IMR-90 (cell line): ENCODE results near the gene ACTG2. TPM values are rescaled to one million over a fixed set of nuclear protein-coding genes. Genes with fewer than 3 reads are reported as not detected.

Source experiments
- ATAC-seq: fragments of 200-7000 bp; cut with Tn5 transposase; 2 replicates; pipeline ENCODE4 v1.9.1; 2020; ENCODE audit warnings: low read depth, mild to moderate bottlenecking, moderate library complexity
- BruUV-seq: library from RNA; stranded (reverse); fragments of 400-500 nt; replicated peaks from 2 replicates; lab custom pipeline; 2021; lab: Mats Ljungman, UMichigan
- CTCF ChIA-PET: fragments of 300-600 bp; formaldehyde crosslinking; extraction: SDS; loops from one replicate; lab custom pipeline; 2021; ENCODE audit warnings: antibody characterized with exemption; lab: Yijun Ruan, JAX
- POLR2A ChIA-PET: fragments of 300-600 bp; sonication (Branson Sonifier 250); formaldehyde crosslinking; loops from one replicate; lab custom pipeline; 2022; ENCODE audit warnings: antibody characterized with exemption; ENCODE audit not compliant: unreplicated experiment; lab: Charles Lee
- DNase-seq: peaks from one replicate; pipeline ENCODE4 v3.0.0; 2013
- H2AFZ ChIP-seq: replicated peaks from 2 replicates; pipeline ENCODE3; 2013; ENCODE audit warnings: low read length, mild to moderate bottlenecking; ENCODE audit not compliant: poor library complexity
- H2AK5ac ChIP-seq: 2 replicates; pipeline ENCODE4 v1.6.1; 2013; ENCODE audit warnings: low read depth, low read length, inconsistent platforms
- H2AK9ac ChIP-seq: replicated peaks from 2 replicates; pipeline ENCODE3; 2013; ENCODE audit warnings: mild to moderate bottlenecking, low read depth, low read length, moderate library complexity; ENCODE audit not compliant: poor library complexity
- H2BK120ac ChIP-seq: 2 replicates; pipeline ENCODE4 v1.6.1; 2013; ENCODE audit warnings: low read depth, low read length, inconsistent platforms
- H2BK15ac ChIP-seq: 3 replicates; pipeline ENCODE4 v1.6.1; 2013; ENCODE audit warnings: low read depth, low read length, inconsistent platforms
- H2BK20ac ChIP-seq: 2 replicates; pipeline ENCODE4 v1.6.1; 2013; ENCODE audit warnings: low read depth, mild to moderate bottlenecking, inconsistent platforms, low read length, moderate library complexity
- H2BK5ac ChIP-seq: 2 replicates; pipeline ENCODE4 v1.6.1; 2013; ENCODE audit warnings: mild to moderate bottlenecking, low read depth, low read length, inconsistent platforms; ENCODE audit not compliant: poor library complexity, severe bottlenecking
- H3K14ac ChIP-seq: replicated peaks from 2 replicates; pipeline ENCODE4 v1.6.1; 2013; ENCODE audit warnings: low read depth, low read length, inconsistent platforms
- H3K18ac ChIP-seq: 2 replicates; pipeline ENCODE4 v1.6.1; 2013; ENCODE audit warnings: low read depth, low read length, control low read depth
- H3K23ac ChIP-seq: 2 replicates; pipeline ENCODE4 v1.6.1; 2013; ENCODE audit warnings: low read depth, low read length, inconsistent platforms
- H3K27ac ChIP-seq: 2 replicates; pipeline ENCODE4 v1.5.1; 2013; ENCODE audit warnings: mild to moderate bottlenecking, control low read depth, low read length; ENCODE audit not compliant: insufficient read depth
- H3K27me3 ChIP-seq: 2 replicates; pipeline ENCODE4 v1.6.1; 2013; ENCODE audit warnings: low read length; ENCODE audit not compliant: control insufficient read depth, insufficient read depth
- H3K36me3 ChIP-seq: 2 replicates; pipeline ENCODE4 v1.6.1; 2013; ENCODE audit warnings: low read length, mixed read lengths; ENCODE audit not compliant: control insufficient read depth, insufficient read depth
- H3K4ac ChIP-seq: 2 replicates; pipeline ENCODE4 v1.6.1; 2013; ENCODE audit warnings: low read depth, low read length, inconsistent platforms
- H3K4me1 ChIP-seq: 2 replicates; pipeline ENCODE4 v1.6.1; 2013; ENCODE audit warnings: low read length, mixed read lengths; ENCODE audit not compliant: control insufficient read depth, insufficient read depth
- H3K4me2 ChIP-seq: 2 replicates; pipeline ENCODE4 v1.6.1; 2013; ENCODE audit warnings: low read depth, mild to moderate bottlenecking, control low read depth, low read length, moderate library complexity
- H3K4me3 ChIP-seq: 2 replicates; pipeline ENCODE4 v1.5.1; 2013; ENCODE audit warnings: low read depth, mild to moderate bottlenecking, control low read depth, low read length, moderate library complexity; ENCODE audit not compliant: insufficient read depth
- H3K56ac ChIP-seq: 2 replicates; pipeline ENCODE4 v1.6.1; 2013; ENCODE audit warnings: low read length, inconsistent platforms; ENCODE audit not compliant: insufficient read depth; ENCODE audit errors: extremely low read depth
- H3K79me1 ChIP-seq, 2 experiments: 2 replicates each; pipeline ENCODE4 v1.6.1; 2013; ENCODE audit warnings: low read length in 2 of 2, inconsistent platforms in 1 of 2, low read depth in 1 of 2
- H3K9ac ChIP-seq: 2 replicates; pipeline ENCODE4 v1.6.1; 2013; ENCODE audit warnings: low read depth, low read length, control low read depth
- H3K9me1 ChIP-seq: 2 replicates; pipeline ENCODE4 v1.6.1; 2013; ENCODE audit warnings: low read length, inconsistent platforms; ENCODE audit not compliant: insufficient read depth
- H3K9me3 ChIP-seq: 2 replicates; pipeline ENCODE4 v1.6.1; 2013; ENCODE audit warnings: low read length; ENCODE audit not compliant: control insufficient read depth, insufficient read depth
- H4K20me1 ChIP-seq: 2 replicates; pipeline ENCODE4 v1.6.1; 2013; ENCODE audit warnings: low read length, inconsistent platforms; ENCODE audit not compliant: insufficient read depth
- H4K5ac ChIP-seq: 2 replicates; pipeline ENCODE4 v1.6.1; 2013; ENCODE audit warnings: mild to moderate bottlenecking, low read depth, low read length, control low read depth
- H4K8ac ChIP-seq, 2 experiments: 2 replicates each; pipeline ENCODE4 v1.6.1; 2013; ENCODE audit warnings: low read depth in 2 of 2, low read length in 2 of 2, control low read depth in 1 of 2, inconsistent platforms in 1 of 2
- H4K91ac ChIP-seq: 2 replicates; pipeline ENCODE4 v1.6.1; 2013; ENCODE audit warnings: low read depth, low read length, inconsistent platforms; ENCODE audit not compliant: insufficient read depth
- CEBPB ChIP-seq: IDR thresholded peaks from 2 replicates; pipeline ENCODE4 v1.6.1; 2012; ENCODE audit warnings: low read depth, low read length, improper control_type of control experiment
- CHD1 ChIP-seq: IDR thresholded peaks from 2 replicates; pipeline ENCODE4 v1.6.1; 2012; ENCODE audit warnings: low read depth, low read length, improper control_type of control experiment
- MXI1 ChIP-seq: IDR thresholded peaks from 2 replicates; pipeline ENCODE4 v1.6.1; 2012; ENCODE audit warnings: low read depth, mild to moderate bottlenecking, low read length, moderate library complexity, borderline replicate concordance
- RCOR1 ChIP-seq: IDR thresholded peaks from 2 replicates; pipeline ENCODE4 v1.6.1; 2012; ENCODE audit warnings: mild to moderate bottlenecking, low read length, improper control_type of control experiment; ENCODE audit not compliant: insufficient replicate concordance
- WGBS, 2 experiments: methylation state at CpG; one replicate each; pipeline versions ENCODE4 v1.1.5 to v1.1.7; 2013; ENCODE audit warnings: missing lambda C conversion rate in 2 of 2; ENCODE audit not compliant: insufficient read length in 1 of 2; ENCODE audit errors: extremely low coverage in 2 of 2; 5-methylcytosine and 5-hydroxymethylcytosine counted together
- dilution Hi-C: fragments of 300-500 bp; cut with HindIII; formaldehyde crosslinking; loops from one replicate; pipeline ENCODE4 v1.14.3; 2018; ENCODE audit warnings: low sequenced_read_pairs; ENCODE audit not compliant: unreplicated experiment
- in situ Hi-C: fragments of 300-500 bp; cut with MboI; formaldehyde crosslinking; loops from 3 replicates; pipeline ENCODE4 v1.14.3; 2019; ENCODE audit warnings: low sequenced_read_pairs, inconsistent platforms, mixed read lengths
- intact Hi-C: fragments of 100-400 bp; cut with micrococcal nuclease; formaldehyde crosslinking; loops from 2 replicates; pipeline ENCODE4 v1.10.0; 2022
- polyA plus RNA-seq, 3 experiments: library from polyadenylated mRNA; depleted of rRNA; stranded (reverse); fragments of >200 nt; gene quantifications; 2 replicates each; pipeline ENCODE4 v1.2.3, GENCODE V29; 2012; ENCODE audit warnings: low replicate concordance in 1 of 3
- total RNA-seq: library from RNA; depleted of rRNA; stranded (reverse); fragments of >200 nt; gene quantifications from 2 replicates; pipeline ENCODE4 v1.2.3, GENCODE V29; 2012

The ACTG2 gene
- total and polyA plus RNA-seq, 2 of the 4 experiments (the other 2 are of a cell fraction) = 523 to 899 TPM

DNA sequence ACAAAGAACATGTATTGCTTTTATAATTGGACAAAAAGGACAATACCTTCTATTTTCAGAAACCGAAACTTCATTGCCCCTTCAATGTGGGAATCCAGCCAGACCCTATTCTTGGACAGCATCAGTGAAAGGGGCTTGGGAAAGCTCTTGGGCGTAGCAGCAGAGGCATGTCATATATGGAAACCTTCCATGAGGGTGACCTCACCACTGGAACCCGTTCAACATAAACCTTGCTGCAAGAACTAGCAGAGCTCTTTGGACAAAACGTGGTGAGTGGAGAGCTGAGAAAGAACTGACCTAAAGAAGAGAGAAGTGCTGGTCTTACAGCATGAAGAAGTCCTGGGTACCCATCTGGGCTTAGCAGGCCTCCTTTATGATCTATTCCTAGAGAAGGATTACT, 22.7 kb upstream of the ACTG2 start:
- POLR2A ChIA-PET = interaction anchor here (0.9 kb wide), 1 partner anchor 24 kb away, joined by 3 read pairs; no protein-coding TSS in a partner anchor

More for the DNA sequence above, 22.7 kb upstream of the ACTG2 start:
- peaks cover 2% of the 10 kb centered on the region; the same call in 1 of the 2 replicates for H3K4me1 ChIP-seq
- 0 out of 2 replicates have a peak overlapping the region, but pooled peaks have one; percentile 66 for H3K4ac ChIP-seq
- BruUV-seq = no TSS peak
- 0 out of 2 replicates have a peak overlapping the region, but pooled peaks have one; percentile 19 for H3K4me2 ChIP-seq
- H3K27ac ChIP-seq = peak overlapping the region; percentile 41; the same call in 1 of the 2 replicates
- no peak overlapping the region; the same call in 1 of the 2 replicates for H3K18ac ChIP-seq
- CTCF ChIA-PET = interaction anchor here (1.8 kb wide), 1 partner anchor 9 kb away, joined by 4 read pairs; no protein-coding TSS in a partner anchor
- no peaks in the 10 kb centered on the region for H3K9me3 ChIP-seq
- no peaks in the 10 kb centered on the region for H3K27me3 ChIP-seq
- in situ Hi-C loops (no loop called here), dilution Hi-C loops (no loop called here), intact Hi-C loops (loop anchor here (2.0 kb wide), 1 partner anchor 41 kb away; the partner anchor contains the start of gene STAMBP)
- H2BK5ac ChIP-seq = peak overlapping the region; percentile 5
- H3K4me3 ChIP-seq = no peak overlapping the region
- peak overlapping the region; percentile 28; the same call in 1 of the 2 replicates for H2BK20ac ChIP-seq
- no peak overlapping the region for H3K9ac ChIP-seq
- no peak overlapping the region for H2AK9ac ChIP-seq
- no peaks in the 10 kb centered on the region for H3K79me1 ChIP-seq
- TF ChIP-seq CEBPB (peak; percentile 81), MXI1 (peak; percentile 50), RCOR1 (no peak), CHD1 (no peak)
- H4K20me1 ChIP-seq = no peaks in the 10 kb centered on the region
- H3K23ac ChIP-seq = no peak overlapping the region; the same call in 1 of the 2 replicates
- H2BK120ac ChIP-seq = peak overlapping the region; percentile 5; the same call in 1 of the 2 replicates
- H4K91ac ChIP-seq = peak overlapping the region; percentile 60; the same call in 1 of the 2 replicates
- peaks cover 4% of the 10 kb centered on the region; the same call in 1 of the 2 replicates for H3K36me3 ChIP-seq
- peak; percentile 96 for ATAC-seq
- 0 out of 2 replicates have a peak overlapping the region, but pooled peaks have one; percentile 35 for H3K56ac ChIP-seq
- no peak overlapping the region for H2AK5ac ChIP-seq
- no peak overlapping the region for H3K14ac ChIP-seq
- H2BK15ac ChIP-seq = peak overlapping the region; percentile 70; the same call in 2 of the 3 replicates
- H3K9me1 ChIP-seq = peaks cover 10% of the 10 kb centered on the region; the same call in 1 of the 2 replicates
- H4K8ac ChIP-seq = peak overlapping the region; percentile 7 to 43; a peak in 2 of 4 replicates
- H2AFZ ChIP-seq = peak overlapping the region; percentile 53
- no peak overlapping the region for H4K5ac ChIP-seq
- DNase-seq = peak; percentile 98
- WGBS, 2 experiments = no CpG with 5 or more reads among the region's 4 CpGs
